Middle frontal gyrus (tissue), 1 donor: ENCODE measurements around the gene CELA2A.
"Not testable (repeated sequence)": the region's sequence is repeated elsewhere in the genome, so short reads cannot be mapped to it uniquely, and the experiment has no call there.

Experiments used
- DNase-seq: peaks from one replicate; pipeline ENCODE4 v3.0.0-alpha.2; 2015; ENCODE audit warnings: low spot score; ENCODE audit errors: extremely low spot score

Gene CELA2A

GRCh38 chr1:15468145-15468544, 11.6 kb downstream of the CELA2A start:
- no peak for DNase-seq

DNA sequence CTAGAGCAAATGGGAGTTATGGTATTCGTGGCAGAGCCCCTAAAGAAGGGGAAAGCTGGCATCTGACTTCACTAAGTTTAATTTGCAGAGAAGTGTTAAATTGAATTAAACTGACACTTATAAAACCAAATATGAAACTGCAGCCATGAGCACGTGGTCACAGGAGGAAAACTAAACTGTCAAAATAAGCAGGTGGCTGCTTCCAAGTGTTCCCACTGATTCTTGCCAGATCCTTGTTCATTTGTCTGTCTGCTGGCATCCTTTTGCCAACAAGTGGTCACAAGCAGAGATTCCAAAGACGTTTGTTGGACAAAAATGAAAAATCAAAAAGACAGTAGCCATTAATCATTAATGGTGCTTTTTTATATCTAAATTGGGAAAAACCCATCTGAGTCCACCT, 12.8 kb downstream of the CELA2A start:
- DNase-seq = no peak

GRCh38 chr1:15469821-15470448, 13.4 kb downstream of the CELA2A start:
- DNase-seq = not testable (repeated sequence)

- not testable (repeated sequence) for DNase-seq
These were observed 14.5 kb downstream of the CELA2A start for GRCh38 chr1:15471067-15471466.

DNA sequence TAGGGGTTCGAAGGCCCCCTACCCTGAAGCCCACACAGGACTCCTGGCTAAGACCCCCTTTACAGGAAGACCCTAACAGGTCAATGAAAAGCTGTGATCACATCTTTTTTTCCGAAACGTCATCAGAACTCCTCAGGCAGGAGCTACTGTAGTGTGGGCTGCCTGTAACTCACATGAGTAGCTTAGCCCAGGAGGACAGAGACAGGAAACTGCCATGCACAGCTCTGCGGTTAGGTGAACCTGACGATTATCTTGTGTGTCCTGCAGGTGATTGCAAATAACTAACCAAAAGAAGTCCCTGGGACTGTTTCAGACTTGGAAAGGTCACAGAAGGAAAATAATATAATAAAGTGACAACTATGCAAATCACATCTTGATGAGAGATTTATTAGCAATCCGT, 15.2 kb downstream of the CELA2A start:
- not testable (repeated sequence) for DNase-seq

DNA sequence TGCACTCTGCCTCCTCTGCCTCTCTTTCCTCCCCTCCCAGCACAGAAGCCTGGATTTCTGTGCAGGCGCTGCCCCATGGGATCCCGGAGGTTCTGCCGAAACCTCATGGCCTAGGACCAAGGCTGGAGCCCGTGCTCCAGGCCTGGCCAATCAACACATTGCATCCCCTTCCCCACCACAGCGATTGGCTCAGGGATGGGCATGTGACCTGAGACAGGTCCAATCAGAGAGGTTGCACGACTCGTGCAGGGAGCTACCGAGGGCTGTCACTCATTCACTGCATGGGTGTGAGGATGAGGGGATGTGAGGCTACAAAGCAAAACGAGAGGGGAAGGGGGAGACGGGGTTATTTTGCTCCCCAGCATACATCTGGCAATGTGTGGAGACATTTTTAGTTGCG, 16.1 kb downstream of the CELA2A start:
- DNase-seq = no peak

DNA sequence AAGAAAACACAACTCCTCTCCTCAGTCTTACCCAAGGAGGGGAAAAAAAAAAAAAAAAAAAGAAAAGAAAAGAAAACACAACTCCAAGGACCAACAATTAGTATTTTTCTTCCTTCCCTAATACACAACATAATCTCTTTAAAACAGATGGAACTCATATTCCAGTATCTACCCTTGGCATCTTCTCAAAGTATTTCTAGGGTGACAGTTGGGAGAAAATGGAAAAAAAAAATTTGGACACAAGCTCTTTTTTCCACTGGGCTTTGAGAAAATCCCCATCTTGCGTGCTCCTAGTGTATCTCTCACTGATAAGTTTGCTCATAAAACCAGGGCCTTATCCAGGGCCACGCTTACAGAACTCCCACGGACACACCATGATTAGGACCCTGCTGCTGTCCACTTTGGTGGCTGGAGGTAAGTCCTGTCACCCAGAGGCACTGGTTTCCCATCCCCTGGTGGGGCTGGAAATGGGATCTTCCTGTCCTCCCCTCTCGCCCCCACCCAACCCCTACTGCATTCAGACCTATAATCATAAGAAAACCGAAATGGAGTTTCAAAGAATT, 19.3 kb downstream of the CELA2A start, which contains the start of gene CELA2B:
Gene CELA2B (plus strand): TSS at position 353 of the 563 bp plus-strand sequence. CDS start 22 bp downstream, at position 375.
- no peak for DNase-seq

GRCh38 chr1:15476927-15477326, 20.4 kb downstream of the CELA2A start:
- DNase-seq = no peak

- DNase-seq = no peak
These were observed 21.2 kb downstream of the CELA2A start for GRCh38 chr1:15477646-15478212.

GRCh38 chr1:15479654-15480347, 23.3 kb downstream of the CELA2A start:
- no peak for DNase-seq

- DNase-seq = not testable (repeated sequence)
These were observed 25.9 kb downstream of the CELA2A start for GRCh38 chr1:15482455-15482854.

DNA sequence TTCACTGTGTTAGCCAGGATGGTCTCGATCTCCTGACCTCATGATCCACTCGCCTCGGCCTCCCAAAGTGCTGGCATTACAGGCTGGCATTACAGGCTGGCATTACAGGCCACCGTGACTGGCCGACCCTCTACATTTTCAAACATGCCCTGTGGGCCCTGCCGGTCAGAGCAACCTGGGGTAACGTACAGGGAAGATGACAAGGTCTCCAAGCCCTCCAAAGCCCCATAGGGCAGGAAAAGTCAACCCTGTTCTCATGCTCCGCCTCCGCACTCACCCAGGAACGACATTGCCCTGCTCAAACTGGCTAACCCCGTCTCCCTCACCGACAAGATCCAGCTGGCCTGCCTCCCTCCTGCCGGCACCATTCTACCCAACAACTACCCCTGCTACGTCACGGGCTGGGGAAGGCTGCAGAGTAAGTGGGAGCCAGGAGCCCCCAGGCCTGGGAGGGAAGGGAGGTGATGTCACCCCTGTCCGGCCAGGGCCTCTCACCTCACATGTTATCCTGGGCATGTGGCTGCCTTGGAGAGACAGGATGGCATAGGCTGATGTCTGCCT, 26.5 kb downstream of the CELA2A start:
- not testable (repeated sequence) for DNase-seq

- no peak for DNase-seq
These were observed 27.4 kb downstream of the CELA2A start for GRCh38 chr1:15483971-15484370.

DNA sequence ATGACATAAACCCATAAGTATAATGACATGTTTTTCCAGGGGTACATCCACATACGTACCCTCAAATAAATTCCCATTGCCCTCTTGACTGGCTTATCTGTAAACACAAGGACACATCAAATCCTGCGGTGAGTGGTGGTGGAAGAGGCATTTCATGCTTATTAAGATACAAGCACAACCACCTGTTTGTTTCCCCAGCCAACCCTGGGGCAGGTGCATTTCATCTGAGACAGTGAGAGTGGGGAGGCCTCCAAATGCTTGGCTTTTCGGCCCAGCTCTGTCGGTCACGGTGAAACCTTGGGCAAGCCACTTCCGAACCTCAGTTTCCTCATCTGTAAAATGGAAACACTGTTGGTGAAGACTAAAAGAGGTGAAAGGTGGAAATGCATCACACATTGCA, 27.9 kb downstream of the CELA2A start:
- not testable (repeated sequence) for DNase-seq

GRCh38 chr1:15485636-15486035, 29.1 kb downstream of the CELA2A start:
- DNase-seq = no peak

DNA sequence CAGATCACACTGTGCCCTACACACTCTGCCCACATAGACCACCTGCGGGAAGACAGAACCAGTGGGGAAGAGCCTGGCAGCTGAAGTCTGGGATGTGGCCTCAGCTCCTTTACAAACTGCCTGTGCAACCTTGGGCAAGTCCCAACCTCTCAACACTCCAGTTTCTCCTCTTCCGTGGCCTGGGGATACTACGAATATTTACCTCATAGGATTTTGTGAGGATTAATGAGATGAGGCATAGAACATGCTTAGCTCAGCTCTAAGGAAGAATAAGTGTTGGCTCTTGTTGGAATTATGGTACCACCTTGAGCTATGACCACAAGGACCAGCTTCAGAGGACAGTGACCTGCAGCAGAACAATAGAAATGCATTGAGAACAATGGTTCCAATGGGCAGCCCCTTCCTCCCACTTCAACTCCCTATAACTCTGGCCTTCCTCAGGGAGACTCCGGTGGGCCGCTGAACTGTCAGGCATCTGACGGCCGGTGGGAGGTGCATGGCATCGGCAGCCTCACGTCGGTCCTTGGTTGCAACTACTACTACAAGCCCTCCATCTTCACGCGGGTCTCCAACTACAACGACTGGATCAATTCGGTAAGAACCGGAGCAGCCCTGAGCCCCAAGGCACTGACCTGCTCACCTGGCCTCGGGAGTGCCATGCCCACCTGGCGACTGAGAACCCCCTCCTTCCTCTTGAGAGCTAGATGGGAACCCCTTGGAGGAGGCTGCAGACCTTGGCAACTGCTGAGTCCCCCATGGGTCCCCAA, 30.5 kb downstream of the CELA2A start:
- not testable (repeated sequence) for DNase-seq

- no peak for DNase-seq
These were observed 31.8 kb downstream of the CELA2A start for GRCh38 chr1:15488371-15488770.

- DNase-seq = no peak
These were observed 32.7 kb downstream of the CELA2A start for GRCh38 chr1:15489052-15489736.

GRCh38 chr1:15491010-15491409, 34.5 kb downstream of the CELA2A start:
- DNase-seq = not testable (repeated sequence)

- DNase-seq = no peak
These were observed 36.1 kb downstream of the CELA2A start for GRCh38 chr1:15492596-15492995.
